Measurements from ENCODE around the gene UNC5A. TPM values are rescaled to one million over a fixed set of nuclear protein-coding genes. Genes with fewer than 3 reads are reported as not detected.

The UNC5A gene
- total and polyA plus RNA-seq, 2 of the 8 experiments (the other 6 are each of a cell fraction or from before 2014, with no cell fraction given): 4.0 to 7.6 TPM

- no peak for TF ChIP-seq CHD7 (IDR thresholded peaks at IDR 0.05; ENCODE audit: insufficient replicate concordance, low read length)
- no peak for TF ChIP-seq SIN3A (conservative IDR thresholded peaks at IDR 0.05 in 1 of 2, IDR thresholded peaks at IDR 0.05 in 1 of 2; ENCODE audit: low read depth in 1 of 2, low read length in 2 of 2)
- no peak for TF ChIP-seq ASH2L (IDR thresholded peaks at IDR 0.05; ENCODE audit: low read length)
- TF ChIP-seq KDM1A (IDR thresholded peaks at IDR 0.05; ENCODE audit: borderline replicate concordance, low read length): no peak
- TF ChIP-seq YY1 (IDR thresholded peaks at IDR 0.05; ENCODE audit: low read depth, low read length): no peak
- no peak for TF ChIP-seq TBP (IDR thresholded peaks at IDR 0.05; ENCODE audit: low read depth, low read length)
- TF ChIP-seq CREB1 (IDR thresholded peaks at IDR 0.05): no peak
- TF ChIP-seq BACH1 (IDR thresholded peaks at IDR 0.05; ENCODE audit: low read length): no peak
These were observed 16.6 kb upstream of the UNC5A start (continued) for GRCh38 chr5:176793736-176794135.

Data from H1 (cell line).